Activated T-cell treated with anti-CD3 and anti-CD28 coated beads, Interleukin-2, amount 50 U/mL, for 72 hours (primary cell): Measurements from ENCODE around the gene SH2D3A. TPM values are rescaled to one million over a fixed set of nuclear protein-coding genes. Genes with fewer than 3 reads are reported as not detected.
"Not testable (repeated sequence)": the region's sequence is repeated elsewhere in the genome, so short reads cannot be mapped to it uniquely, and the experiment has no call there.

Experiments
- ATAC-seq, 2 donors: fragments of 150-1000 bp; cut with Tn5 transposase; replicated peaks in 1 of 2; 2 replicates each; pipeline ENCODE4 v1.10.0; 2021; ENCODE audit warnings: moderate library complexity in 2 of 2, mild to moderate bottlenecking in 1 of 2
- DNase-seq, 2 donors: peaks; one replicate each; pipeline ENCODE4 v3.0.0; 2021 to 2022; ENCODE audit warnings: mixed read lengths in 1 of 2
- H3K27ac Mint-ChIP-seq: one replicate; pipeline ENCODE4 v1.8.0; 2022; ENCODE audit warnings: mild to moderate bottlenecking, moderate library complexity, mixed read lengths
- H3K27me3 Mint-ChIP-seq: one replicate; pipeline ENCODE4 v1.8.0; 2022; ENCODE audit warnings: low read depth, mixed read lengths
- H3K36me3 Mint-ChIP-seq, 2 donors: one replicate each; pipeline ENCODE4 v1.8.0; 2022; ENCODE audit warnings: mixed read lengths in 2 of 2, mild to moderate bottlenecking in 1 of 2; ENCODE audit not compliant: insufficient read depth in 2 of 2
- H3K4me1 Mint-ChIP-seq: one replicate; pipeline ENCODE4 v1.8.0; 2022; ENCODE audit warnings: low read depth, mixed read lengths
- H3K4me3 Mint-ChIP-seq, 2 donors: one replicate each; pipeline ENCODE4 v1.8.0; 2022; ENCODE audit warnings: mild to moderate bottlenecking in 2 of 2, mixed read lengths in 2 of 2, moderate library complexity in 2 of 2
- H3K9me3 Mint-ChIP-seq, 2 donors: one replicate each; pipeline ENCODE4 v1.8.0; 2022; ENCODE audit warnings: mixed read lengths in 2 of 2
- total RNA-seq, 2 donors: library from RNA; stranded (reverse); gene quantifications; one replicate each; pipeline ENCODE4 v1.2.3, GENCODE V29; 2022

SH2D3A gene
- total RNA-seq, 2 donors from 2014 or later: 19.9 to 24.5 TPM

DNA sequence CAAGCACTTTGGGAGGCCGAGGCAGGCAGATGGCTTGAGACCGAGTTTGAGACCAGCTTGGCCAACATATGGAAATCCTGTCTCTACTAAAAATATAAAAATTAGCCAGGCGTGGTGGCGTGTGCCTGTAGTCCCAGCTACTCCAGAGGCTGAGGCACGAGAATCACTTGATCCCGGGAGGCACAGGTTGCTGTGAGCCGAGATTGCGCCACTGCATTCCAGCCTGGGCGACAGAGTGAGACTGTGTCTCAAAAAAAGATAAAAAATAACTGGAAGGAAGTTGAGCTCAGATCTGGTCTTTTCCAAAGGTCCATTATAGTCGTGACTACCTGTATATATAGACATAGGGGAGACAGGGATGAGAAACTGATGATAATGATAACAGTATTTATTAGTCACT lies 18.7 kb downstream of the SH2D3A start:
- peaks cover 9 to 25% of the 10 kb centered on the region in 2 donors for H3K36me3 Mint-ChIP-seq
- not testable (repeated sequence) for DNase-seq, H3K27ac Mint-ChIP-seq, H3K4me3 Mint-ChIP-seq, H3K4me1 Mint-ChIP-seq, H3K9me3 Mint-ChIP-seq, ATAC-seq, H3K27me3 Mint-ChIP-seq

DNA sequence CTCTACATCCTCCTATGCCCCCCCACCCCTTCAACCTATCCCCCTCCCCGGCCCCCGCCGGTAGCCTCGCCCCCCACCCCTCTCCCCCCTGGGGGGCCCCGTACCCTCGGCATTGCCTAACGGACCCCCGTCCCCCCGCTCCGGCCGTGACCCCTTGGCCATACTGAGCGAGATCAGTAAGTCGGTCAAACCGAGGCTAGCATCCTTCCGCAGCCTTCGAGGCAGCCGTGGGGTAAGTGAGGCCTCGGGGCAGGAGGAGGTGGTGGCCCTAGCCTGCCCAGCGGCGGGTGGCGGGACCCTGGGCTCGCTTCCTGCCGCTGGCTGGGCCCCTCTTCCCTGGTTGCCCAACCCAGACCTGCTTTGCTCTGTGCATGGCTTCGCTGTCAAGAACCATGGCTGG lies 21.3 kb downstream of the SH2D3A start:
- no peaks in the 10 kb centered on the region for H3K9me3 Mint-ChIP-seq
- peaks cover 8% of the 10 kb centered on the region for H3K4me1 Mint-ChIP-seq
- no peak overlapping the region for H3K27ac Mint-ChIP-seq
- no peak for ATAC-seq
- H3K36me3 Mint-ChIP-seq: peaks cover 8 to 24% of the 10 kb centered on the region in 2 donors
- H3K27me3 Mint-ChIP-seq: no peaks in the 10 kb centered on the region
- H3K4me3 Mint-ChIP-seq: no peak overlapping the region
- DNase-seq: no peak

DNA sequence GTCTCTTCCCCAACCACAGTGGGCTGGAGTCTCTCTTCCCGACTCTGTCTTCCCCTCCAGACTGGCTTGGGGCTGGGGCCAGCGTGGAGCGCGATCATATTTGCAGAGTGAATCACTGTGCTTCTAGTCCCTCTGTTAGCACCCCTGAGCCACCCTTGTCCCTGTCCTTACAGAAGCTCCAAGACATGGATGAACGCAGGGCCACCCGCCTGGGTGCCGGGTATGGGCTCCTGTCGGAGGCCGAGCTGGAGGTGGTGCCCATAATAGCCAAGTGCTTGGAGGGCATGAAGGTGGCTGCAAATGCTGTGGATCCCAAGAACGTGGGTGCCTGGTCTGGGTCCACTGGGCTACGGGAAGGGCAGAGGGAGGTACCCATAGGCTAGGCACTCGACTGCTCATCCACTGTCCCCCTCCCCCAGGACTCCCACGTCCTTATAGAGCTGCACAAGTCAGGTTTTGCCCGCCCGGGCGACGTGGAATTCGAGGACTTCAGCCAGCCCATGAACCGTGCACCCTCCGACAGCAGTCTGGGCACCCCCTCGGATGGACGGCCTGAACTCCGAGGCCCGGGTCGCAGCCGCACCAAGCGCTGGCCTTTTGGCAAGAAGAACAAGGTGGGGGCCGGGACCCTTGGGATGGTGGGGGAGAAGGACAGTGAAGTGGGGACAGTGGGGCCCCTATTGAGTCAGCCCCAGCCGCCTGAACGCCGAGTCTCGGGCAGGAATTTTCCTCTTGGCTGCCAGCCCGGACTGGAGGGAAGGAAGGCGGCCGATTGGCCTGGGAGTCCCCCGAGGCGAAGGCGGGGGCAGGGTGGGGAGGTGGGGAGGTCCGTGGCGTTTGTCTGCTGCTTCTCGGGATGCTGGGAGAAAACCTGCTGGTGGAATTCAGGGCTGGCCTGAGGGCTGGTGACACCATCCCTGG lies 22.6 kb downstream of the SH2D3A start:
- Mint-ChIP-seq H3K36me3 (peaks cover 10 to 22% of the 10 kb centered on the region in 2 donors), H3K4me3 (no peak overlapping the region), H3K27me3 (no peaks in the 10 kb centered on the region), H3K4me1 (peaks cover 11% of the 10 kb centered on the region), H3K27ac (no peak overlapping the region), H3K9me3 (no peaks in the 10 kb centered on the region)
- DNase-seq: no peak
- no peak for ATAC-seq

DNA sequence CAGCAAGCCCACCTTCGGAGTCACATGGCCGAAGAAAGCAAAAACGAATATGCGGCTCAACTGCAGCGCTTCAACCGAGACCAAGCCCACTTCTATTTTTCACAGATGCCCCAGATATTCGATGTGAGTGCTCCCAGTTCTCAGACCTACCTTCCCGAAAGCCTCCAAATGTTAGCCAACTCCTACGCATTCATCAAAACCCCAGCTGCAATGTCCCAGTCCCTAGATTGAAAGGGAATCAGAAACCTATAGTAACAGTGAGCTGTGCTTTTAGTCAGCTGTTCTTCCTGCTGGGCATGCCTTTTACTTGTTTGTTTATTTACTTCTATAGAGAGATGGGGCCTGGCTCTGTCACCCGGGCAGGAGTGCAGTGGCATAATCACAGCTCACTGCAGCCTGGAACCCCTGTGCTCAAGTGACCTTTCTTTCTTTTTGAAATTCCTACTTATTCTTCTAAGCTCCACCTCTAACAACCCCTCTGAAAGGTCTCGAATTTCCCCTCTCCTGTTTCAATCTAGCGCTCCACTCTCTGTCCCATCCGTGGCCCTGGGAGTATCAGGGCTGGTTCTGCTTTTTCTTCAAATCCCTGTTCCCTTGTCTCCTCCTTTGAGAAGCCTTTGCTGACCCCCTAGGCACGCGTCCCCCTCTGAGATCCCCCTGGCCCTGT lies 23.4 kb downstream of the SH2D3A start:
- Mint-ChIP-seq H3K9me3 (no peaks in the 10 kb centered on the region), H3K4me1 (peaks cover 17% of the 10 kb centered on the region), H3K27me3 (no peaks in the 10 kb centered on the region), H3K36me3 (peaks cover 10 to 18% of the 10 kb centered on the region in 2 donors), H3K4me3 (no peak overlapping the region), H3K27ac (no peak overlapping the region)
- ATAC-seq (no peak), DNase-seq (no peak)

DNA sequence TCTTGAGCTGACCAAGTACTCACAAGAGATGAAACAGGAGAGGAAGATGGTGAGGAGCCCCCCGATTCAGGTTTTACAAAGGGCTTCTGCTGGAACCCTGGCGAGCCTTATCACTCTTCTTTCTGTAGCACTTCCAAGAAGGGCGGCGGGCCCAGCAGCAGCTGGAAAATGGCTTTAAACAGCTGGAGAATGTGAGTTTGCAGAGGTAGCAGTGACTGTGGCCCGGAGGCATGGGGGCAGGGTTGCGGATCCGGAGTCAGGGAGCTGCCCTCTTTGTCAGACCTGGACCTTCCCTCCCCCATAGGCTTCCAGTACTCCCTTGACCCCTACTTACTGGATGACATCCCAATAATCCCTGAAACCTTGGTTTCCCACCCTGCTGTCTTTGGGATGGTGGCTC lies 24.2 kb downstream of the SH2D3A start:
- H3K36me3 Mint-ChIP-seq: peaks cover 10 to 18% of the 10 kb centered on the region in 2 donors
- no peak for ATAC-seq
- H3K9me3 Mint-ChIP-seq: no peaks in the 10 kb centered on the region
- no peak overlapping the region for H3K27ac Mint-ChIP-seq
- H3K27me3 Mint-ChIP-seq: no peaks in the 10 kb centered on the region
- DNase-seq: no peak
- H3K4me1 Mint-ChIP-seq: peaks cover 25% of the 10 kb centered on the region
- no peak overlapping the region for H3K4me3 Mint-ChIP-seq

DNA sequence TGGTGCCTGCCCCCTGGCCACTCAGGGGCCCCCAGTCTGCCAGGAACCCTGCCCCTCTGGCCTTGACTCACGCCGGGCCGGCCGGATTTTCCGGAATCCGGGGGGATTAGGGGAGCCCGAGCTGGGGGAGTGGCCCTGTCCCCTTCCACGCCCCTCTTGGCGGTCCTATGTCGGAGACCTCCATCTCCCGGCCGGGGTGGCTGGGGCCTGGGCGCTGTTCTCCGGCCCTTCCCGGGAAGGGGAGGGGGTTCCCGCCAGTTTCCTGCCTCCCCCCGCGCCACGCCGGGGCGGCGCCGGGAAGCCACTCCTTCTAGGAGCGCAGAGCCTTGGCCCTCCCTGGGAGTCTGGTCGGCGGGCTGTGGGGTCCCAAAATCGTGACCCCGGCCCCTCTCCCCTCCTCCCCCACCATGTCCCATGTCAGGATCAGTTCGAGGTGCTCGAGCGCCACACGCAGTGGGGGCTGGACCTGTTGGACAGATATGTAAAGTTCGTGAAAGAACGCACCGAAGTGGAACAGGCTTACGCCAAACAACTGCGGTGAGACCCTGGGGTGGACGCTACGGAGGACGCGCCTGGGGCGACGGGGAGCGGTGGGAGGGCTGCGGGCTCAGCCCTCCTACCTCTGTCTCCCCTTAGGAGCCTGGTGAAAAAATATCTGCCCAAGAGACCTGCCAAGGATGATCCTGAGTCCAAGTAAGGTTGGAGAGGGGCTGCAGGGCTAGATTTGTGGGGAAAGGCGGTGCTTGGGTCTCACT lies 26.5 kb downstream of the SH2D3A start:
- peaks cover 10 to 24% of the 10 kb centered on the region in 2 donors for H3K36me3 Mint-ChIP-seq
- no peak overlapping the region for H3K27ac Mint-ChIP-seq
- DNase-seq (peak; percentile 32 to 42), ATAC-seq (no peak)
- no peaks in the 10 kb centered on the region for H3K27me3 Mint-ChIP-seq
- H3K4me1 Mint-ChIP-seq: peaks cover 35% of the 10 kb centered on the region
- no peaks in the 10 kb centered on the region for H3K9me3 Mint-ChIP-seq
- peak overlapping the region; percentile 90 to 92 for H3K4me3 Mint-ChIP-seq

DNA sequence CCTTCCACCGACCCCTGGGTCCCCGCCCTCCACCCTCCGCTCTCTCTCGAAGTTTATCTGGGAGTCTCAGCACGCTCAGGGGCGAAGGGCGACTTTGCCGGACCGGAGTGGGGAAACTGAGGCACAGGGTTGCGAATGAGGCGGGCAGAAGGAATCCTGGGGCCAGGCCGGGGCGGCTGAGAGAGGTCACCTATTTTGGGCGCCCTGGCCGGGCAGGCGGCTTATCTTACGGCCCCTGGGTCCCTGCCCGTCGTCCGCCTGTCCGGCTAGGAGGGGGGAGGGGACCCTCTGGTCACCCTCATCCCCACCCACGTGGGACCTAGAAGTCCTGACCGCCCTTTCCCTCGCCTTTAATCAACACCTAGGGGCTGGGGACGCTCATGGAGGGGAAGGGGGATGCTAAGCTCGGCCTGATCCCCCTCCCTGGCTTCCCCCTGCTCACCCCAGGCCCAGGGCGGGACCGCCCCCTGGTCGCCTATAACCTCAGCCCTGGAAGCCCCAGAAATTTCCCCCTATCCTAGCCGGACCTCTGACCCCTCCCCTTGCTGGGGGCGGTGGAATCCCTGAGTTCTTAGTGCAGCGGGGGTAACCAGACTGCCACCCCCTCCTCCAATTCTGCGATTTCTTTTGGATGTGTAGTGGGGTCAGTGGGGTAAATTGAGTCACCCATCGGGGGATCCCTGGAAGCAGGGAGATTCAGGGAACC lies 27.2 kb downstream of the SH2D3A start:
- no peaks in the 10 kb centered on the region for H3K27me3 Mint-ChIP-seq
- no peaks in the 10 kb centered on the region for H3K9me3 Mint-ChIP-seq
- peaks cover 42% of the 10 kb centered on the region for H3K4me1 Mint-ChIP-seq
- no peak overlapping the region for H3K27ac Mint-ChIP-seq
- H3K4me3 Mint-ChIP-seq: peak overlapping the region; percentile 90 to 92
- ATAC-seq (no peak), DNase-seq (peak; percentile 40 to 48)
- H3K36me3 Mint-ChIP-seq: peaks cover 6 to 19% of the 10 kb centered on the region in 2 donors

DNA sequence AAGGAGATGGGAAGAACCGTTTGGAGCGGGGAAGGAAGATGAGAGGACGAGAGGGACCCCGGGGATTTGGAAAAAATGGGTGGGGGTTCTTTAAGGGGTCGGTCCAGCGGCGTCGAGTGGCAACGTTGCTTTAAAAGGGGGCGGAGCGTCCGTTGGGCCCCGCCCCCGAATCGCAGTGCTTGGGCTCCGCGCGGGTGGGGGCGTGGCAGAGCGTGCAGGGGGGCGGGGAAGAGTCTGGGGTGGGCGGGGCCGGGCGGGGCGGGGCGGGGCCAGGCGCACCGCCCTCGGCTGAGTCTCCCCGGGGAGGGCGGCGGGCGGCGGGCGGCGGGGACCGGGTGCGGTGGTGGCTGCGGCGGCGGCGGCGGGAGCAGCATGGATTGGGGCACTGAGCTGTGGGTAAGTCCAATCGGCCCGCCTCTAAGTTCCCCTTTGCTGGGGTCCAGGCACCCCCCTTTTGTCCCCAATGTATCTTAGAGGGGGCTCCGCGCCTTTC lies 27.8 kb downstream of the SH2D3A start, which contains the start of gene TRIP10:
Gene TRIP10, plus strand, starts transcription at position 291 of the 493 bp plus-strand sequence. Its CDS starts 82 bp downstream, at position 373.
- peak; percentile 2 to 4 for ATAC-seq

DNA sequence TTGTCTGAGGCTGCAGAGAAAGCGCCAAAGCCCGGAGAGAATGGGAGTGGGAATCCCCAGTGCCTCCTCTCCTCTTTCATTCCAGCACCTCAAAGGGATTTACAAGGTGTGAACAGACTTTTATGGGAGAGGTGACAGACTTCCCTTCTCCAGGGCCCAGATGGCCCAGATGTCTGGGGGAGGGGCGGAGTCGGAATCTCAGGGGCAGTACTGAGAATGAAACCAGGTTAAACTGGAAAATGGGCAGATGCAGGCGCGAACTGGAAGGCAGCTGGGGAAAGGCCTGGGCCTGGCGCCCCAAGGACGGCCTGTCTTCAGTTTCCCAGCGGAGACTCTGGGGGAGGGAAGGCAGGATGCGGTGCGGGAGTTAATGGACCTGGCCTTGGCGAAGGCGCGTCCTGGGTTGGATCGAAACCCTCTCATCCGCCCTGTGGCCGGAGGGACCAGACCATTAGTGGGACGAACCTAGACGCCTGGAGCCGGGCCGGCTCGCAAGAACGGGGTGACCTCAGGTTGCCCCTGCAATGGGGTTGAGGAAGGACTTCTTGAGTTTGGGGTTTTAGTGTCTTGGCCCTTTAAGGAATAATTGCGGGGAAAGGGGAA lies 28.3 kb downstream of the SH2D3A start:
- H3K4me1 Mint-ChIP-seq: peaks cover 45% of the 10 kb centered on the region
- DNase-seq (peak in 1 of 2 donors; percentile 33), ATAC-seq (no peak)
- H3K9me3 Mint-ChIP-seq: no peaks in the 10 kb centered on the region
- peak overlapping the region; percentile 92 to 96 for H3K4me3 Mint-ChIP-seq
- H3K27ac Mint-ChIP-seq: peak overlapping the region; percentile 77
- H3K36me3 Mint-ChIP-seq: peaks cover 8 to 17% of the 10 kb centered on the region in 2 donors
- H3K27me3 Mint-ChIP-seq: no peaks in the 10 kb centered on the region

More for the DNA sequence above, 27.8 kb downstream of the SH2D3A start, which contains the start of gene TRIP10:
- DNase-seq: peak; percentile 86 to 89
- peak within 1 kb of the TSS; percentile 92 to 96 for H3K4me3 Mint-ChIP-seq
- H3K4me1 Mint-ChIP-seq: peaks cover 45% of the 10 kb centered on the region
- no peaks in the 10 kb centered on the region for H3K9me3 Mint-ChIP-seq
- H3K27ac Mint-ChIP-seq: peak within 1 kb of the TSS; percentile 77
- H3K27me3 Mint-ChIP-seq: no peaks in the 10 kb centered on the region
- peaks cover 7 to 21% of the 10 kb centered on the region in 2 donors for H3K36me3 Mint-ChIP-seq

DNA sequence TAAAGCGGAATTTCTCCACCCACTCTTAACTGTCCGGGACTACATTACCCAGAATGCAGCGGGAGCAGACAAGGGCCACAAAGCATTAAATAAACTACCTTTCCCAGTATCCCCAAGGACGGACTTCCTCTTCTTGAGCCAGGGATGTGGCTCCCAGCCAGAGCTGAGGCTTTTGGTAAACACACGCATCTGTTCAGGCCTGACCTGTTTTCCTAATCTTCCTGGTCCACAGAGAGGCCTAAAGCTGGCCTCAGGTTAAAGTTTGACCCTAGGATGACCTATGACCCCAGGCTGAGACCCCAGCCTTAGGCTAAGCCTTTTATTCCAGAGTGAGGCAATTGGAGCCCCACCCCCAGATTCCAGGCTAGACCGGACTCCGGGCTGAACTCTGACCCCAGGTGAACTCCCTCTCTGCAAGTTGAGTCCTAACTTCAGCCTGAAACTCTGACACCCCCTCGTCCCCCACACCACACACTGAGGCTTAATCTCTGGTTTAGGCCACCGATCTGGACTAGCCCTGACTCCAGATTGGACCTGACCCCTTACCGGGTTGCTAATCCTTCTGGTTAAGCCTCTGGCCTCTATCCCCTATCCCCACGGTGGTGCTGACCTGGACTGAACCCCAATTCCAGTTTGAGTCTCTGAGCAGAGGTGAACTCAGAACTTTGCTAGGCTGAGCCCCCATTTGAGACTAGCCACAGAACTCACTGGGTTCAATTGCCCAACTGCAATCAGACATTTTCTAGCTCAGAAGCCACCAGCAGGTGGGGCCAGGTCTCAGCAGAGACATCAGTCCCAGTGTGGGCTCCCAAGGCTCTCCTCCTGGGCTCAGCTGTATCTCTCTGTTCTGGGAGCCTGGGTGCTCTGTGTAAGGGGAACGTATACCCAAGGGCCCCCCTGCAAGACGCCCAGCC lies 29.1 kb downstream of the SH2D3A start:
- peaks cover 45% of the 10 kb centered on the region for H3K4me1 Mint-ChIP-seq
- ATAC-seq: peak; percentile 22 to 34
- DNase-seq: peak; percentile 82 to 88
- peaks cover 5 to 14% of the 10 kb centered on the region in 2 donors for H3K36me3 Mint-ChIP-seq
- H3K4me3 Mint-ChIP-seq: peak overlapping the region; percentile 92 to 96
- no peaks in the 10 kb centered on the region for H3K27me3 Mint-ChIP-seq
- no peaks in the 10 kb centered on the region for H3K9me3 Mint-ChIP-seq
- peak overlapping the region; percentile 77 for H3K27ac Mint-ChIP-seq

DNA sequence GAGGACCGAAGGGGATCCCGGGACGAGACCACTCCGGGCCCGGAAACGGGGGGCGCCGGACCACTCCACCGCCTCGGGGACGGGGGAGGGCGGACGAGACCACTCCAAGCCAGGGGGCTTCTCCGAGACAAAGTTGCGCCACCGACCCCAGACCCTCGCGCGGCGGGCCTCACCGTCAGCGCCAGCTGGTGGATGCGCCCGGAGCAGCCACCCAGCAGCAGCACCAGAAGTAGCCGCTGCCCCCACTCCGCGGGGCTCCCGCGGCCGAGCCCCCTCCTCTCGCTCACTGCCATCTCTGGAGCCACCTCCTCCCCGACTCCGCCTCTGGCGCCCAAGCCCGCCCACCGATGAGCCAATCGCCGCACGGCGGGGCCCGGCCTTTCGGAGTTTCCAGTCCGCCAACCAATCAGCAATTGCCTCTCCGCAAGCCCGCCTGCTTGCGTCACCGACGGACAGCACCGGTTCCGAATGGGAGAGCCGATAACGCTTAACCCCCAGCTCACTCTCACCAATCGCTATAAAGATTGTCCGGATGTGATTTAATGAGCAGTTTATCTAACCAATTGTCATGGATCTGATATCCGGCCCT lies 29.9 kb downstream of the SH2D3A start, which contains the start of gene GPR108:
Gene GPR108, minus strand, starts transcription at position 297 of the 589 bp plus-strand sequence. Its CDS starts 4 bp downstream, at position 293.
- peak; percentile 99 to 100 for DNase-seq
- H3K4me1 Mint-ChIP-seq: peaks cover 45% of the 10 kb centered on the region
- H3K4me3 Mint-ChIP-seq: peak within 1 kb of the TSS; percentile 92 to 96
- peak within 1 kb of the TSS; percentile 98 for H3K27ac Mint-ChIP-seq
- no peaks in the 10 kb centered on the region for H3K27me3 Mint-ChIP-seq
- no peaks in the 10 kb centered on the region for H3K9me3 Mint-ChIP-seq
- peak; percentile 80 for ATAC-seq
- H3K36me3 Mint-ChIP-seq: peaks cover 6 to 12% of the 10 kb centered on the region in 2 donors
